ENCODE results near the gene CEP192.
"Not testable (repeated sequence)": the region's sequence is repeated elsewhere in the genome, so short reads cannot be mapped to it uniquely, and the experiment has no call there.

Gene CEP192

GRCh38 chr18:13036622-13037320 is 45.6 kb downstream of the CEP192 start:
- no peak for DNase-seq

- no peak for DNase-seq
Observed at GRCh38 chr18:13039806-13040205, 48.6 kb downstream of the CEP192 start.

GRCh38 chr18:13043066-13043465 is 51.9 kb downstream of the CEP192 start:
- DNase-seq: no peak

- DNase-seq: peak; percentile 68
Observed at GRCh38 chr18:13048061-13048595, 57.0 kb downstream of the CEP192 start.

GRCh38 chr18:13051159-13051558 is 60.0 kb downstream of the CEP192 start:
- DNase-seq: no peak

- DNase-seq: peak; percentile 30
Observed at GRCh38 chr18:13051950-13052349, 60.8 kb downstream of the CEP192 start.

- DNase-seq: no peak
Observed at GRCh38 chr18:13054336-13054735, 63.2 kb downstream of the CEP192 start.

GRCh38 chr18:13061630-13062189 is 70.5 kb downstream of the CEP192 start:
- no peak for DNase-seq

- DNase-seq: peak; percentile 24
Observed at GRCh38 chr18:13067124-13067523, 76.0 kb downstream of the CEP192 start.

- no peak for DNase-seq
Observed at GRCh38 chr18:13067966-13068365, 76.8 kb downstream of the CEP192 start.

GRCh38 chr18:13070460-13070859 is 79.3 kb downstream of the CEP192 start:
- DNase-seq: no peak

GRCh38 chr18:13076886-13077285 is 85.7 kb downstream of the CEP192 start:
- DNase-seq: no peak

GRCh38 chr18:13077473-13077872 is 86.3 kb downstream of the CEP192 start:
- no peak for DNase-seq

GRCh38 chr18:13078065-13078464 is 86.9 kb downstream of the CEP192 start:
- DNase-seq: not testable (repeated sequence)

- DNase-seq: no peak
Observed at GRCh38 chr18:13086906-13087305, 95.7 kb downstream of the CEP192 start.

- DNase-seq: no peak
Observed at GRCh38 chr18:13095466-13095865, 104.3 kb downstream of the CEP192 start.

GRCh38 chr18:13096232-13096631 is 105.1 kb downstream of the CEP192 start:
- no peak for DNase-seq

GRCh38 chr18:13096719-13097118 is 105.6 kb downstream of the CEP192 start:
- DNase-seq: no peak

GRCh38 chr18:13098104-13098503 is 106.9 kb downstream of the CEP192 start:
- DNase-seq: not testable (repeated sequence)

- DNase-seq: no peak
Observed at GRCh38 chr18:13099113-13099512, 108.0 kb downstream of the CEP192 start.

GRCh38 chr18:13100942-13101658 is 109.9 kb downstream of the CEP192 start:
- DNase-seq: no peak

- DNase-seq: no peak
Observed at GRCh38 chr18:13101659-13102197, 110.6 kb downstream of the CEP192 start.

GRCh38 chr18:13103366-13103765 is 112.2 kb downstream of the CEP192 start:
- no peak for DNase-seq

GRCh38 chr18:13105059-13105458 is 113.9 kb downstream of the CEP192 start:
- no peak for DNase-seq

Data from inflammatory macrophage treated with lipopolysaccharide for 4 hours (primary cell).